GM21526 (cell line): ENCODE measurements around the gene NPFFR1.
A peak's percentile ranks its signal among the peaks of the same experiment; 100 is the strongest.

ENCODE experiments used
- ATAC-seq: cut with Tn5 transposase; IDR thresholded peaks from one replicate; pipeline ENCODE4 v1.9.1; 2021; ENCODE audit warnings: moderate library complexity; ENCODE audit not compliant: unreplicated experiment, low FRiP score

Gene NPFFR1

GRCh38 chr10:70293169-70293843 lies 9.5 kb upstream of the NPFFR1 start:
- ATAC-seq = peak; percentile 73

DNA sequence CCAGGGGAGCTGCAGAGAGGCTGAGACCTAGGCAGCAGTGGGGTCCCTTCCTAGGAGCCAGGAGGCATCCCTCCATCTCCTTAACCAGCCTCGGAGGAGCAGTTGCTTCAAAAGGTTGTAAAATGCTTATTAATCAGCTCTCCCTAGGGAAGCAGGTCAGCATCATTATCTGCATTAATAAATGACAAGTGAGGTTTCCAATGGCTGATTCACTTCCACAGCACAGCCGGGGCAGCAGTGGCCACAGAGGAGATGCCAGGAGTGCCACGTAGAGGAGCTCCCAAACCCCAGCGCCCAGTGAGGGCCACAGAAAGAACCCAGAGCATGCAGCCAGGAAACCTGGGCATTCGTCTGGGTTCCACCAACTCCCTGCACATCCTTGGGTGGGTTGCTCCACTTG lies 8.2 kb upstream of the NPFFR1 start:
- no peak for ATAC-seq

DNA sequence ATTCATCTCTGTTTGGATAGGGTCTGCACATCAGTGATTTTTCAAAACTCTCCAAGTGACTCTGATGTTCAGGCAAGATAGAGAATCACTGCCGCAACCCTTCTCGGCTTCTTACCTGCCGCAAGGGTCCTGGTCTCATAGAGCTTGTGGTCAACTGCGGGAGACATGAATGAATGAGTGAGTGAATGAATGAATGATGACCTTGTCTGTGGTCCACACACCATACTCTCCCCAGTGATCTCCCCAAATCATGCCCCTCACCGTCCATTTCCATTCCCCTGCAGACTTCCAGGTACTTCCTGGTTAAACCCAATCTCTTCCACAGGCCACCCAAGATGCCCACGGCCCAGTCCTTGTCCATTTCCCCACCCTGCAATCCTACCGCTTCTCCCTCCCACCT lies 5.9 kb upstream of the NPFFR1 start:
- ATAC-seq = no peak

GRCh38 chr10:70286616-70287015 lies 2.8 kb upstream of the NPFFR1 start:
- ATAC-seq = no peak

GRCh38 chr10:70285476-70285831 lies 1.6 kb upstream of the NPFFR1 start:
- no peak for ATAC-seq

GRCh38 chr10:70284542-70285475 lies 1.0 kb upstream of the NPFFR1 start:
- ATAC-seq = no peak

DNA sequence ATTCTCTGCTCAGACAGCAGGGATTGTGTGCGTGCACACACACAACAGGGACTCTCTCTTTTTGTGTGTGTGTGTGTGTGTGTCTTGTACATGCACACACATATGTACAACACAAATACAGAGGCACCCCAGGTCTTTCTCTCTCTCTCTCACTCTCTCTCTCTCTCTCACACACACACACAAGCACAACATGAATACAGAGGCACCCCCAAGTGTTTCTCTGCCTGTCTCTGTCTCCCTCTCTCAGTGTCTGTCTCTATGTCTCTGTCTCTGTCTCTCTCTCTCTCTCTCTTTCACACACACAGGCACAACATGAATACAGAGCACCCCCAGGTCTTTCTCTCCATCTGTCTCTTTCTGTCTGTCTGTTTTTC lies 746 bp downstream of the NPFFR1 start:
- ATAC-seq = no peak

GRCh38 chr10:70281609-70282008 lies 2.2 kb downstream of the NPFFR1 start:
- ATAC-seq = no peak

GRCh38 chr10:70280099-70280498 lies 3.7 kb downstream of the NPFFR1 start:
- no peak for ATAC-seq

GRCh38 chr10:70277396-70278030 lies 6.3 kb downstream of the NPFFR1 start:
- no peak for ATAC-seq

DNA sequence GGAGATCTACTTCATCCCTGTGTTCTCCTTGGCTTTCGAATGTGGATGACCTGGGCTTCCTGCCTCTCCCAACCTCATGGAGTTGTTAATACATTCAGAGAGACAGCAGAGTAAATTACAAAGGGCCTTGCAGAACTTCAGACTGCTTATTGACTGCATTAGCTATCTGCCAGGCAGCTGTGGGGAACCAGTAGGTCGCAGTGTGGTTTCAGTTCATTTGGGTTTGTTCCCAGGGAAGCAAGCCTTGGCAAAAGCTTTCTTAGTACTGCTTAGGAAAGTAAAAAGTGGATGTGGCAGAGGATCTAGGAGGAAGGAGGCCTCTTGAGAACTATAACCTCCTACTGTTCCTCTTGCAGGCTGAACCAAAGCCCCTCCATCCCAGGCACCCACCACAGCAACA lies 9.2 kb downstream of the NPFFR1 start:
- no peak for ATAC-seq

GRCh38 chr10:70272925-70273316 lies 10.9 kb downstream of the NPFFR1 start:
- ATAC-seq = no peak

DNA sequence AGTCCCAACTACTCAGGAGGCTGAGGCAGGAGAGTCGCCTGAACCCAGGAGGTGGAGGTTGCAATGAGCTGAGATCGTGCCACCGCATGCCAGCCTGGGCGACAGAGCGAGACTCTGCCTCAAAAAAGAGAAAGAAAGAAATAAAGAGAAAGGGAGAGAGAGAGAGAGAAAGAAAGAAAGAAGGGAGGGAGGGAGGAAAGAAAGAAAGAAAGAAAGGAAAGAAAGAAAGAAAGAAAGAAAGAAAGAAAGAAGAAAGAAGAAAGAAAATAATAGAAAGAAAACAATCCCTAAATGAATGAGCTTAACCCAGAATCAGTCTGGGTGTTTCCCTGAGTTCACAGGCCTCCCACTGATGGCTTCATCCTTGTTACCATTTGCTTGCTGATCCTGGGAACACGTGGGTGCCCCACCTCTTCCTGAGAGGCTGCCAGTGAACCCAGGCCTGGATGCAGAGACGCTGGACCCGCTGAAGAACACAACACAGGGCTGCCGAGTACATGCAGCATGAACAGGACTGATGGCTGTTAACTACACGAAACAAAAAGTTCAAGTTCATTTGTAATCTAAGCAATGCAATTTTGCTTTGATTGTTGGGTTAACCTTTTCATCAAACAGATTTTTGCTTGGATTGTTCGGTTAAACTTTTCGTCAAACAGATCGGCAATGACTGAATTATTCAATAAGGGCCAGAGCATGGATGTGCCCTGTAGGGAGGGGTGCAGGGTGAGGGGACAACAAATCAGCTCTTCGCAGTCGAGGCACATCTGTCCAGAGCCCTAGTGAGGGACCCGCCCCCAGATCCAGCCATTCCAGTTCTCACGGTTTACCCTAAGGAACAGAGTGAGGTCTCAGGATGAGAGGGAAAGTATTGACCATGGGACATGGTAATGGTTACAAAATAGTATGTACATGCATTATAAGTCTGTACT lies 11.5 kb downstream of the NPFFR1 start:
- ATAC-seq = no peak

DNA sequence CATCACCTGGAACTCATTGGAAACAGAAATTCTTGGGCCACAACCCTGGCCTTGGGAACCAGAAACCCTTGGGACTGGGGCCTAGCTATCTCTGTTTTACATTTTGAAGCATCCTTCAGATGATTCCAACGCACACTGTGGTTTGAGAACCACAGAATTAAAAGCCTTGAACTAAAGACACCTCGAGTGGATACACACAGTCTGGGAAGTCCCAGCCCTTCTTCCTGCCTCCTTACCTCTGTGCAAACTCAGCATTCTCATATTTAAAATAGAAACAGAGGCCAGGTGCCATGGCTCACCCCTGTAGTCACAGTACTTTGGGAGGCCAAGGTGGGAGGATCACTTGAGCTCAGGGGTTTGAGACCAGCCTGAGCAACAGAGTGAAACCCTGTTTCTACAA lies 12.9 kb downstream of the NPFFR1 start:
- ATAC-seq = no peak

DNA sequence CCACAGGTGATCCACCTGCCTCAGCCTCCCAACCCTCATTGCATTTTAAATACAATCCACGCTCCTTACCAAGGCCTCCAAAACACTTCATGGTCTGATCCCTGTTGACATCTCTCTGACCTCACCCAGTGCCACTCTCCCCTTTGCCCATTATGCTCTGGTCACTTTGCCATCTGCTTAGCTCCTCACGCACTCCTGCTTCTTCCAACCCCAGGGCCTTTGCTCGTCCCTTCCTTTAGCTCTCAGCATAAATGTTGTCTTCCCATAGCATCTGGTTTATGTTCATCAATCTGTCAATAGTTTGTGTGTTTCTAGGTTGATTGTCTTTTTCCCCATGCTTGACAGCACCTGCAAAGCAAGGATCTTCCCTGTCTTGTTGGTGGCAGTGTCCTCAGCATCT lies 14.1 kb downstream of the NPFFR1 start:
- ATAC-seq = no peak

- no peak for ATAC-seq
Measured at GRCh38 chr10:70268376-70268775, 15.4 kb downstream of the NPFFR1 start.

- ATAC-seq = no peak
Measured at GRCh38 chr10:70267161-70267933, 16.5 kb downstream of the NPFFR1 start.

- no peak for ATAC-seq
Measured at GRCh38 chr10:70266701-70267100, 17.1 kb downstream of the NPFFR1 start.

- no peak for ATAC-seq
Measured at GRCh38 chr10:70266056-70266455, 17.7 kb downstream of the NPFFR1 start.
